22Rv1 (cell line): Measurements from ENCODE around the gene TXNDC8.

Source experiments
- ZFX ChIP-seq: fragments of 450-650 bp; IDR thresholded peaks from 2 replicates; pipeline ENCODE4 v1.6.1; 2017; ENCODE audit warnings: antibody characterized with exemption, borderline replicate concordance
- TF ChIP-seq, protein P1 (sequence below): fragments of 450-650 bp; IDR thresholded peaks from 2 replicates; pipeline ENCODE4 v1.5.1; 2017; ENCODE audit warnings: mild to moderate bottlenecking

DNA sequence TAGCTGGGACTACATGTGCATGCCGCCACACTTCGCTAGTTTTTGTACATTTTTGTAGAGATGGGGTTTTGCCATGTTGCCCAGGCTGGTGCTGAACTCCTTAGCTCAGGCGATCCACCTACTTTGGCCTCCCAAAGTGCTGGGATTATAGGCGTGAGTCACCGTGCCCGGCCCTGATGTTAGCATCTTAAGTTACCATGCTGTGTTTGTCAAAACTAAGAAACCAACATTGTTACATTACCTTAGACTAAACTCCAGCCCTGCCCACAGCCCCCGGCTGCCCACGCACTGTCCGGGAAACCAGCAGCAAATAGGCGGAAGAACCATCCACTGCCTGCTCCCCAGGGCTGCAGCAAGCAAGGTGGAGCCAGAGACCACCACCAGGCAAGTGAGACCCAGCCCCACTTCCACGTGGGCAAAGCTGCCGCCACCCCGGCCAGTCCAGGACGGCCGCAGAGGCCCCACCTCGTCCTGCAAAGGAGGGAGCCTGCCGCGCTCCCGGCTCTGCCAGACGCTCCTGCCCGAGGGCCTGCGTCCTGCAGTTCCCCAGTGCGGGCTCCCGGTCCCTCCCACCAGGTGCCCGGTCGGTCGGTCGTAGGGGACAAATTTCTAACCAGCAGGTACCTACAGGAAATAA, 45.6 kb downstream of the TXNDC8 start:
- TF ChIP-seq, protein P1, sequence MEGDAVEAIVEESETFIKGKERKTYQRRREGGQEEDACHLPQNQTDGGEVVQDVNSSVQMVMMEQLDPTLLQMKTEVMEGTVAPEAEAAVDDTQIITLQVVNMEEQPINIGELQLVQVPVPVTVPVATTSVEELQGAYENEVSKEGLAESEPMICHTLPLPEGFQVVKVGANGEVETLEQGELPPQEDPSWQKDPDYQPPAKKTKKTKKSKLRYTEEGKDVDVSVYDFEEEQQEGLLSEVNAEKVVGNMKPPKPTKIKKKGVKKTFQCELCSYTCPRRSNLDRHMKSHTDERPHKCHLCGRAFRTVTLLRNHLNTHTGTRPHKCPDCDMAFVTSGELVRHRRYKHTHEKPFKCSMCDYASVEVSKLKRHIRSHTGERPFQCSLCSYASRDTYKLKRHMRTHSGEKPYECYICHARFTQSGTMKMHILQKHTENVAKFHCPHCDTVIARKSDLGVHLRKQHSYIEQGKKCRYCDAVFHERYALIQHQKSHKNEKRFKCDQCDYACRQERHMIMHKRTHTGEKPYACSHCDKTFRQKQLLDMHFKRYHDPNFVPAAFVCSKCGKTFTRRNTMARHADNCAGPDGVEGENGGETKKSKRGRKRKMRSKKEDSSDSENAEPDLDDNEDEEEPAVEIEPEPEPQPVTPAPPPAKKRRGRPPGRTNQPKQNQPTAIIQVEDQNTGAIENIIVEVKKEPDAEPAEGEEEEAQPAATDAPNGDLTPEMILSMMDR = no peak
- no peak for TF ChIP-seq ZFX
